HEK293 (cell line): ENCODE measurements around the gene SNX10.

Experiments
- CTCF ChIA-PET: fragments of 350-600 bp; formaldehyde crosslinking; extraction: SDS; loops from one replicate; lab custom pipeline; 2021; ENCODE audit warnings: antibody characterized with exemption; lab: Yijun Ruan, JAX
- POLR2A ChIA-PET: fragments of 300-600 bp; formaldehyde crosslinking; extraction: SDS; loops from one replicate; lab custom pipeline; 2020; ENCODE audit warnings: antibody characterized with exemption, inconsistent platforms; lab: Yijun Ruan, JAX
- H3K27ac ChIP-seq: fragments of 200-500 bp; sonication (Bioruptor generic); 2 replicates; pipeline ENCODE4 v1.5.1; 2014; ENCODE audit warnings: low read depth, low read length, control low read depth, inconsistent platforms; ENCODE audit errors: extremely low read depth
- H3K36me3 ChIP-seq, 2 experiments: fragments of 200-500 bp in 1 of 2; sonication (Bioruptor generic) in 1 of 2; 1 replicate in 1 of 2; 2 replicates in 1 of 2; pipeline ENCODE4 v1.5.1; 2014 to 2017; ENCODE audit warnings: inconsistent platforms in 2 of 2, low read length in 2 of 2; ENCODE audit not compliant: control insufficient read depth in 2 of 2, insufficient read depth in 1 of 2
- H3K4me1 ChIP-seq: fragments of 200-500 bp; sonication (Bioruptor generic); 2 replicates; pipeline ENCODE4 v1.5.1; 2014; ENCODE audit warnings: mild to moderate bottlenecking, low read length, inconsistent platforms; ENCODE audit not compliant: control insufficient read depth, insufficient read depth
- H3K4me3 ChIP-seq: 2 replicates; pipeline ENCODE4 v1.5.1; 2011; ENCODE audit warnings: low read depth, mild to moderate bottlenecking, control low read depth, low read length, moderate library complexity
- H3K9me3 ChIP-seq: fragments of 200-500 bp; sonication (Bioruptor generic); 2 replicates; pipeline ENCODE4 v1.5.1; 2014; ENCODE audit warnings: low read depth, low read length, inconsistent platforms; ENCODE audit not compliant: control insufficient read depth, insufficient read depth
- GLIS2 ChIP-seq: fragments of 450-650 bp; formaldehyde crosslinking; IDR thresholded peaks from 2 replicates; pipeline ENCODE4 v1.5.1; 2016; ENCODE audit warnings: missing biosample characterization, missing genetic modification characterization
- HOXA7 ChIP-seq: sonication (generic); formaldehyde crosslinking; IDR thresholded peaks from 2 replicates; pipeline ENCODE4 v1.8.1; 2022; ENCODE audit warnings: missing genetic modification reagents, borderline replicate concordance
- SALL2 ChIP-seq: fragments of 450-650 bp; formaldehyde crosslinking; IDR thresholded peaks from 2 replicates; pipeline ENCODE4 v1.5.0; 2017; ENCODE audit warnings: missing biosample characterization, mild to moderate bottlenecking, missing genetic modification characterization, borderline replicate concordance
- YY1 ChIP-seq: fragments of 450-650 bp; formaldehyde crosslinking; IDR thresholded peaks from 2 replicates; pipeline ENCODE4 v1.5.1; 2018; ENCODE audit warnings: missing biosample characterization, missing genetic modification characterization
- ZBTB20 ChIP-seq: fragments of 450-650 bp; formaldehyde crosslinking; IDR thresholded peaks from 2 replicates; pipeline ENCODE4 v1.5.1; 2016; ENCODE audit warnings: missing biosample characterization, missing genetic modification characterization
- ZNF16 ChIP-seq: fragments of 450-650 bp; formaldehyde crosslinking; IDR thresholded peaks from 2 replicates; pipeline ENCODE4 v1.5.1; 2016; ENCODE audit warnings: low read depth, missing biosample characterization, missing genetic modification characterization
- ZNF174 ChIP-seq: fragments of 450-650 bp; formaldehyde crosslinking; IDR thresholded peaks from 2 replicates; pipeline ENCODE4 v1.5.0; 2017; ENCODE audit warnings: missing biosample characterization, mild to moderate bottlenecking, missing genetic modification characterization
- ZNF266 ChIP-seq: fragments of 450-650 bp; formaldehyde crosslinking; IDR thresholded peaks from 2 replicates; pipeline ENCODE4 v1.5.1; 2016; ENCODE audit warnings: missing biosample characterization, missing genetic modification characterization, low read depth
- ZNF571 ChIP-seq: fragments of 450-650 bp; formaldehyde crosslinking; IDR thresholded peaks from 2 replicates; pipeline ENCODE4 v1.5.0; 2017; ENCODE audit warnings: missing biosample characterization, missing genetic modification characterization
- ZNF621 ChIP-seq: fragments of 450-650 bp; formaldehyde crosslinking; IDR thresholded peaks from 2 replicates; pipeline ENCODE4 v1.5.1; 2017; ENCODE audit warnings: missing biosample characterization, missing genetic modification characterization
- TF ChIP-seq, protein P1 (sequence below): fragments of 450-650 bp; formaldehyde crosslinking; IDR thresholded peaks from 2 replicates; pipeline ENCODE4 v1.5.1; 2016; ENCODE audit warnings: missing biosample characterization, missing genetic modification characterization
- TF ChIP-seq, protein P2 (sequence below): IDR thresholded peaks from 2 replicates; pipeline ENCODE4 v1.6.1; 2011; ENCODE audit warnings: mild to moderate bottlenecking, low read depth, low read length, borderline replicate concordance
- TF ChIP-seq, protein P3 (sequence below): fragments of 450-650 bp; formaldehyde crosslinking; IDR thresholded peaks from 2 replicates; pipeline ENCODE4 v1.5.1; 2016; ENCODE audit warnings: missing biosample characterization, missing genetic modification characterization
- TF ChIP-seq, protein P4 (sequence below): fragments of 450-650 bp; formaldehyde crosslinking; IDR thresholded peaks from 2 replicates; pipeline ENCODE4 v1.5.1; 2017; ENCODE audit warnings: missing biosample characterization, missing genetic modification characterization
- TF ChIP-seq, protein P5 (sequence below): fragments of 450-650 bp; formaldehyde crosslinking; IDR thresholded peaks from 2 replicates; pipeline ENCODE4 v1.5.1; 2017; ENCODE audit warnings: missing biosample characterization, missing genetic modification characterization
- TF ChIP-seq, protein P6 (sequence below): fragments of 450-650 bp; formaldehyde crosslinking; conservative IDR thresholded peaks from 2 replicates; pipeline ENCODE4 v1.5.1; 2016; ENCODE audit warnings: low read depth, missing biosample characterization, missing genetic modification characterization
- TF ChIP-seq, protein P7 (sequence below): fragments of 450-650 bp; formaldehyde crosslinking; IDR thresholded peaks from 2 replicates; pipeline ENCODE4 v1.5.1; 2016; ENCODE audit warnings: missing biosample characterization, missing genetic modification characterization
- TF ChIP-seq, protein P8 (sequence below): fragments of 450-650 bp; formaldehyde crosslinking; IDR thresholded peaks from 2 replicates; pipeline ENCODE4 v1.5.1; 2017; ENCODE audit warnings: missing biosample characterization, missing genetic modification characterization

The SNX10 gene

DNA sequence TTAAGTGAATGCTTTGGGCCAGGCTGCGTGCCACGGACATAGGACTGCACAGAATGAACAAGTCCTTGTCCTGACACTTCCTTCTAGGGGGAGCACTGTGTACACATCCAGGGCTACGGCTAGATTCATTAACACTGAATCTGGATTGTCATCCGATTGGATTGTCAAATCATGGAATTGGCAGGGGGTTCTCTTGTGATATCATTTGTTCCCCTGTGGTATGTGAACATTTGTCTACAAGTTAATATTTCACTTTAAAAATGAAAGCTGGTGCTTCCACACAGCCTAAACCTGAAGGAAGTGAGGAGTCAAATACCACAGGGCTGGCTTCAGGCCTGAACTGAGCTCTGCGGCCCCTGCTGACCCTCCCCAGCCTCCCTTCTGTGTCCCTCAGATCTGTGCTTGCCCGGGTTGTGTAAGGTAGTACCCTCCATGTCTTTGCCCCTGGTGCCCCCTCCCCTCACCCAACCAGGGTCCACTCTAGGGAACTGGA, 75.6 kb downstream of the SNX10 start (continued):
- TF ChIP-seq ZBTB20 (tag by site-specific recombination) = no peak

DNA sequence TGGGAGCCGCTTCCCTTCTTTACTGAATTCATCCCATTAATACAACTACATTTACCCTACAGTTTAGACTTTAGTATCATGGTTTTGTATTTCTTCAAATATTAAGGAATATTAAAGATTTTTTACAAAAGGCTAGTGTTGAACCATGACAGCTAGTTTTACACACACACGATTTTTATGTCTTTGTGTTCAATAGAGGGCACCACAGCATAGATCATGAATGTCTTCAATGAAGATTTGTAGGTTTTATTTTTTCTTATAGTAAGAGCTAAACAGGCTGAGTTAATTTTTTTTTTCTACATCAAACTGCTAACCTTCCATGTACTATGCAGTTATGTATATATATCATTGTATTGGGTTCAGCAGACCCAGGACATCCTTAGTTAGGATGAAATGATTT, 76.9 kb downstream of the SNX10 start:
- peaks cover 0 to 20% of the 10 kb centered on the region in 2 experiments; a peak in 1 of 3 replicates for H3K36me3 ChIP-seq
- no peaks in the 10 kb centered on the region for H3K9me3 ChIP-seq
- POLR2A ChIA-PET = interaction anchor here (1.4 kb wide), 1 partner anchor 299 kb away, joined by 6 read pairs; no protein-coding TSS in a partner anchor
- CTCF ChIA-PET = interaction anchor here (0.6 to 2.9 kb wide), 23 partner anchors 9 to 793 kb away, joined by 3 to 110 read pairs (median 9); partner anchors contain the start of gene HOXA5
- H3K4me3 ChIP-seq = no peak overlapping the region
- H3K27ac ChIP-seq = no peak overlapping the region
- peaks cover 11% of the 10 kb centered on the region for H3K4me1 ChIP-seq
- TF ChIP-seq, protein P1, sequence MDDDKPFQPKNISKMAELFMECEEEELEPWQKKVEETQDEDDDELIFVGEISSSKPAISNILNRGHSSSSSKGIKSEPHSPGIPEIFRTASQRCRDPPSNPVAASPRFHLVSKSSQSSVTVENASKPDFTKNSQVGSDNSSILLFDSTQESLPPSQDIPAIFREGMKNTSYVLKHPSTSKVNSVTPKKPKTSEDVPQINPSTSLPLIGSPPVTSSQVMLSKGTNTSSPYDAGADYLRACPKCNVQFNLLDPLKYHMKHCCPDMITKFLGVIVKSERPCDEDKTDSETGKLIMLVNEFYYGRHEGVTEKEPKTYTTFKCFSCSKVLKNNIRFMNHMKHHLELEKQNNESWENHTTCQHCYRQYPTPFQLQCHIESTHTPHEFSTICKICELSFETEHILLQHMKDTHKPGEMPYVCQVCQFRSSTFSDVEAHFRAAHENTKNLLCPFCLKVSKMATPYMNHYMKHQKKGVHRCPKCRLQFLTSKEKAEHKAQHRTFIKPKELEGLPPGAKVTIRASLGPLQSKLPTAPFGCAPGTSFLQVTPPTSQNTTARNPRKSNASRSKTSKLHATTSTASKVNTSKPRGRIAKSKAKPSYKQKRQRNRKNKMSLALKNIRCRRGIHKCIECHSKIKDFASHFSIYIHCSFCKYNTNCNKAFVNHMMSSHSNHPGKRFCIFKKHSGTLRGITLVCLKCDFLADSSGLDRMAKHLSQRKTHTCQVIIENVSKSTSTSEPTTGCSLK (tag by site-specific recombination) = no peak
- TF ChIP-seq HOXA7 (CRISPR knock-in tag) = no peak
- no peak for TF ChIP-seq ZNF571
- no peak for TF ChIP-seq ZNF621 (tag by site-specific recombination)
- TF ChIP-seq, protein P2, sequence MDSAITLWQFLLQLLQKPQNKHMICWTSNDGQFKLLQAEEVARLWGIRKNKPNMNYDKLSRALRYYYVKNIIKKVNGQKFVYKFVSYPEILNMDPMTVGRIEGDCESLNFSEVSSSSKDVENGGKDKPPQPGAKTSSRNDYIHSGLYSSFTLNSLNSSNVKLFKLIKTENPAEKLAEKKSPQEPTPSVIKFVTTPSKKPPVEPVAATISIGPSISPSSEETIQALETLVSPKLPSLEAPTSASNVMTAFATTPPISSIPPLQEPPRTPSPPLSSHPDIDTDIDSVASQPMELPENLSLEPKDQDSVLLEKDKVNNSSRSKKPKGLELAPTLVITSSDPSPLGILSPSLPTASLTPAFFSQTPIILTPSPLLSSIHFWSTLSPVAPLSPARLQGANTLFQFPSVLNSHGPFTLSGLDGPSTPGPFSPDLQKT = no peak
- no peak for TF ChIP-seq ZNF266
- TF ChIP-seq, protein P3, sequence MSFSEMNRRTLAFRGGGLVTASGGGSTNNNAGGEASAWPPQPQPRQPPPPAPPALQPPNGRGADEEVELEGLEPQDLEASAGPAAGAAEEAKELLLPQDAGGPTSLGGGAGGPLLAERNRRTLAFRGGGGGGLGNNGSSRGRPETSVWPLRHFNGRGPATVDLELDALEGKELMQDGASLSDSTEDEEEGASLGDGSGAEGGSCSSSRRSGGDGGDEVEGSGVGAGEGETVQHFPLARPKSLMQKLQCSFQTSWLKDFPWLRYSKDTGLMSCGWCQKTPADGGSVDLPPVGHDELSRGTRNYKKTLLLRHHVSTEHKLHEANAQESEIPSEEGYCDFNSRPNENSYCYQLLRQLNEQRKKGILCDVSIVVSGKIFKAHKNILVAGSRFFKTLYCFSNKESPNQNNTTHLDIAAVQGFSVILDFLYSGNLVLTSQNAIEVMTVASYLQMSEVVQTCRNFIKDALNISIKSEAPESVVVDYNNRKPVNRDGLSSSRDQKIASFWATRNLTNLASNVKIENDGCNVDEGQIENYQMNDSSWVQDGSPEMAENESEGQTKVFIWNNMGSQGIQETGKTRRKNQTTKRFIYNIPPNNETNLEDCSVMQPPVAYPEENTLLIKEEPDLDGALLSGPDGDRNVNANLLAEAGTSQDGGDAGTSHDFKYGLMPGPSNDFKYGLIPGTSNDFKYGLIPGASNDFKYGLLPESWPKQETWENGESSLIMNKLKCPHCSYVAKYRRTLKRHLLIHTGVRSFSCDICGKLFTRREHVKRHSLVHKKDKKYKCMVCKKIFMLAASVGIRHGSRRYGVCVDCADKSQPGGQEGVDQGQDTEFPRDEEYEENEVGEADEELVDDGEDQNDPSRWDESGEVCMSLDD (tag by site-specific recombination) = no peak
- TF ChIP-seq, protein P4, sequence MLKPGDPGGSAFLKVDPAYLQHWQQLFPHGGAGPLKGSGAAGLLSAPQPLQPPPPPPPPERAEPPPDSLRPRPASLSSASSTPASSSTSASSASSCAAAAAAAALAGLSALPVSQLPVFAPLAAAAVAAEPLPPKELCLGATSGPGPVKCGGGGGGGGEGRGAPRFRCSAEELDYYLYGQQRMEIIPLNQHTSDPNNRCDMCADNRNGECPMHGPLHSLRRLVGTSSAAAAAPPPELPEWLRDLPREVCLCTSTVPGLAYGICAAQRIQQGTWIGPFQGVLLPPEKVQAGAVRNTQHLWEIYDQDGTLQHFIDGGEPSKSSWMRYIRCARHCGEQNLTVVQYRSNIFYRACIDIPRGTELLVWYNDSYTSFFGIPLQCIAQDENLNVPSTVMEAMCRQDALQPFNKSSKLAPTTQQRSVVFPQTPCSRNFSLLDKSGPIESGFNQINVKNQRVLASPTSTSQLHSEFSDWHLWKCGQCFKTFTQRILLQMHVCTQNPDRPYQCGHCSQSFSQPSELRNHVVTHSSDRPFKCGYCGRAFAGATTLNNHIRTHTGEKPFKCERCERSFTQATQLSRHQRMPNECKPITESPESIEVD (tag by site-specific recombination) = no peak
- TF ChIP-seq SALL2 = no peak
- TF ChIP-seq GLIS2 (tag by site-specific recombination) = no peak
- TF ChIP-seq, protein P5, sequence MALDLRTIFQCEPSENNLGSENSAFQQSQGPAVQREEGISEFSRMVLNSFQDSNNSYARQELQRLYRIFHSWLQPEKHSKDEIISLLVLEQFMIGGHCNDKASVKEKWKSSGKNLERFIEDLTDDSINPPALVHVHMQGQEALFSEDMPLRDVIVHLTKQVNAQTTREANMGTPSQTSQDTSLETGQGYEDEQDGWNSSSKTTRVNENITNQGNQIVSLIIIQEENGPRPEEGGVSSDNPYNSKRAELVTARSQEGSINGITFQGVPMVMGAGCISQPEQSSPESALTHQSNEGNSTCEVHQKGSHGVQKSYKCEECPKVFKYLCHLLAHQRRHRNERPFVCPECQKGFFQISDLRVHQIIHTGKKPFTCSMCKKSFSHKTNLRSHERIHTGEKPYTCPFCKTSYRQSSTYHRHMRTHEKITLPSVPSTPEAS (tag by site-specific recombination) = no peak
- no peak for TF ChIP-seq ZNF16 (tag by site-specific recombination)
- TF ChIP-seq, protein P6, sequence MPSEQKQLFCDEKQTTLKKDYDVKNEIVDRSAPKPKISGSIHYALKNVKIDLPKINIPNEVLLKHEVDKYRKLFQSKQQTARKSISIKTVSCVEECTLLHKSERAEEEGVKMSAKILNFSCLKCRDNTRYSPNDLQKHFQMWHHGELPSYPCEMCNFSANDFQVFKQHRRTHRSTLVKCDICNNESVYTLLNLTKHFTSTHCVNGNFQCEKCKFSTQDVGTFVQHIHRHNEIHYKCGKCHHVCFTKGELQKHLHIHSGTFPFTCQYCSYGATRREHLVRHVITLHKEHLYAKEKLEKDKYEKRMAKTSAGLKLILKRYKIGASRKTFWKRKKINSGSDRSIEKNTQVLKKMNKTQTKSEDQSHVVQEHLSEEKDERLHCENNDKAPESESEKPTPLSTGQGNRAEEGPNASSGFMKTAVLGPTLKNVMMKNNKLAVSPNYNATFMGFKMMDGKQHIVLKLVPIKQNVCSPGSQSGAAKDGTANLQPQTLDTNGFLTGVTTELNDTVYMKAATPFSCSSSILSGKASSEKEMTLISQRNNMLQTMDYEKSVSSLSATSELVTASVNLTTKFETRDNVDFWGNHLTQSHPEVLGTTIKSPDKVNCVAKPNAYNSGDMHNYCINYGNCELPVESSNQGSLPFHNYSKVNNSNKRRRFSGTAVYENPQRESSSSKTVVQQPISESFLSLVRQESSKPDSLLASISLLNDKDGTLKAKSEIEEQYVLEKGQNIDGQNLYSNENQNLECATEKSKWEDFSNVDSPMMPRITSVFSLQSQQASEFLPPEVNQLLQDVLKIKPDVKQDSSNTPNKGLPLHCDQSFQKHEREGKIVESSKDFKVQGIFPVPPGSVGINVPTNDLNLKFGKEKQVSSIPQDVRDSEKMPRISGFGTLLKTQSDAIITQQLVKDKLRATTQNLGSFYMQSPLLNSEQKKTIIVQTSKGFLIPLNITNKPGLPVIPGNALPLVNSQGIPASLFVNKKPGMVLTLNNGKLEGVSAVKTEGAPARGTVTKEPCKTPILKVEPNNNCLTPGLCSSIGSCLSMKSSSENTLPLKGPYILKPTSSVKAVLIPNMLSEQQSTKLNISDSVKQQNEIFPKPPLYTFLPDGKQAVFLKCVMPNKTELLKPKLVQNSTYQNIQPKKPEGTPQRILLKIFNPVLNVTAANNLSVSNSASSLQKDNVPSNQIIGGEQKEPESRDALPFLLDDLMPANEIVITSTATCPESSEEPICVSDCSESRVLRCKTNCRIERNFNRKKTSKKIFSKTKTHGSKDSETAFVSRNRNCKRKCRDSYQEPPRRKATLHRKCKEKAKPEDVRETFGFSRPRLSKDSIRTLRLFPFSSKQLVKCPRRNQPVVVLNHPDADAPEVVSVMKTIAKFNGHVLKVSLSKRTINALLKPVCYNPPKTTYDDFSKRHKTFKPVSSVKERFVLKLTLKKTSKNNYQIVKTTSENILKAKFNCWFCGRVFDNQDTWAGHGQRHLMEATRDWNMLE = no peak
- no peak for TF ChIP-seq ZNF174 (tag by site-specific recombination)
- TF ChIP-seq, protein P7, sequence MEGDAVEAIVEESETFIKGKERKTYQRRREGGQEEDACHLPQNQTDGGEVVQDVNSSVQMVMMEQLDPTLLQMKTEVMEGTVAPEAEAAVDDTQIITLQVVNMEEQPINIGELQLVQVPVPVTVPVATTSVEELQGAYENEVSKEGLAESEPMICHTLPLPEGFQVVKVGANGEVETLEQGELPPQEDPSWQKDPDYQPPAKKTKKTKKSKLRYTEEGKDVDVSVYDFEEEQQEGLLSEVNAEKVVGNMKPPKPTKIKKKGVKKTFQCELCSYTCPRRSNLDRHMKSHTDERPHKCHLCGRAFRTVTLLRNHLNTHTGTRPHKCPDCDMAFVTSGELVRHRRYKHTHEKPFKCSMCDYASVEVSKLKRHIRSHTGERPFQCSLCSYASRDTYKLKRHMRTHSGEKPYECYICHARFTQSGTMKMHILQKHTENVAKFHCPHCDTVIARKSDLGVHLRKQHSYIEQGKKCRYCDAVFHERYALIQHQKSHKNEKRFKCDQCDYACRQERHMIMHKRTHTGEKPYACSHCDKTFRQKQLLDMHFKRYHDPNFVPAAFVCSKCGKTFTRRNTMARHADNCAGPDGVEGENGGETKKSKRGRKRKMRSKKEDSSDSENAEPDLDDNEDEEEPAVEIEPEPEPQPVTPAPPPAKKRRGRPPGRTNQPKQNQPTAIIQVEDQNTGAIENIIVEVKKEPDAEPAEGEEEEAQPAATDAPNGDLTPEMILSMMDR (tag by site-specific recombination) = no peak
- TF ChIP-seq, protein P8, sequence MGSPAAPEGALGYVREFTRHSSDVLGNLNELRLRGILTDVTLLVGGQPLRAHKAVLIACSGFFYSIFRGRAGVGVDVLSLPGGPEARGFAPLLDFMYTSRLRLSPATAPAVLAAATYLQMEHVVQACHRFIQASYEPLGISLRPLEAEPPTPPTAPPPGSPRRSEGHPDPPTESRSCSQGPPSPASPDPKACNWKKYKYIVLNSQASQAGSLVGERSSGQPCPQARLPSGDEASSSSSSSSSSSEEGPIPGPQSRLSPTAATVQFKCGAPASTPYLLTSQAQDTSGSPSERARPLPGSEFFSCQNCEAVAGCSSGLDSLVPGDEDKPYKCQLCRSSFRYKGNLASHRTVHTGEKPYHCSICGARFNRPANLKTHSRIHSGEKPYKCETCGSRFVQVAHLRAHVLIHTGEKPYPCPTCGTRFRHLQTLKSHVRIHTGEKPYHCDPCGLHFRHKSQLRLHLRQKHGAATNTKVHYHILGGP = no peak
- no peak for TF ChIP-seq YY1 (tag by site-specific recombination)
